HK-2 (cell line): ENCODE measurements around the gene CPNE4.
"Not testable (repeated sequence)": the region's sequence is repeated elsewhere in the genome, so short reads cannot be mapped to it uniquely, and the experiment has no call there.

Experiments used
- DNase-seq: peaks from one replicate; pipeline ENCODE4 v3.0.0-alpha.2; 2018; ENCODE audit not compliant: unreplicated experiment

CPNE4 gene

GRCh38 chr3:132016061-132017041 lies 18.5 kb downstream of the CPNE4 start:
- DNase-seq = no peak

- DNase-seq = no peak
These were observed 20.7 kb downstream of the CPNE4 start for GRCh38 chr3:132014105-132014504.

- no peak for DNase-seq
These were observed 25.6 kb downstream of the CPNE4 start for GRCh38 chr3:132009241-132009640.

- DNase-seq = no peak
These were observed 26.0 kb downstream of the CPNE4 start for GRCh38 chr3:132008837-132009236.

GRCh38 chr3:132007617-132008016 lies 27.2 kb downstream of the CPNE4 start:
- DNase-seq = no peak

GRCh38 chr3:132006605-132007204 lies 28.1 kb downstream of the CPNE4 start:
- DNase-seq = no peak

GRCh38 chr3:132004571-132004970 lies 30.2 kb downstream of the CPNE4 start:
- DNase-seq = no peak

GRCh38 chr3:132003685-132004084 lies 31.1 kb downstream of the CPNE4 start:
- no peak for DNase-seq

GRCh38 chr3:132001999-132002398 lies 32.8 kb downstream of the CPNE4 start:
- no peak for DNase-seq

- DNase-seq = no peak
These were observed 33.8 kb downstream of the CPNE4 start for GRCh38 chr3:132001036-132001435.

- no peak for DNase-seq
These were observed 36.8 kb downstream of the CPNE4 start for GRCh38 chr3:131998027-131998426.

GRCh38 chr3:131995891-131996290 lies 38.9 kb downstream of the CPNE4 start:
- no peak for DNase-seq

GRCh38 chr3:131989318-131989717 lies 45.5 kb downstream of the CPNE4 start:
- DNase-seq = no peak

GRCh38 chr3:131988209-131988608 lies 46.6 kb downstream of the CPNE4 start:
- DNase-seq = no peak

GRCh38 chr3:131983689-131984088 lies 51.1 kb downstream of the CPNE4 start:
- DNase-seq = no peak

- peak; percentile 0 for DNase-seq
These were observed 53.5 kb downstream of the CPNE4 start for GRCh38 chr3:131981323-131981722.

GRCh38 chr3:131976448-131976847 lies 58.4 kb downstream of the CPNE4 start:
- no peak for DNase-seq

- DNase-seq = no peak
These were observed 59.8 kb downstream of the CPNE4 start for GRCh38 chr3:131975047-131975446.

GRCh38 chr3:131973731-131974130 lies 61.1 kb downstream of the CPNE4 start:
- no peak for DNase-seq

- no peak for DNase-seq
These were observed 62.3 kb downstream of the CPNE4 start for GRCh38 chr3:131972550-131972949.

GRCh38 chr3:131972091-131972490 lies 62.7 kb downstream of the CPNE4 start:
- DNase-seq = no peak

GRCh38 chr3:131963442-131963841 lies 71.4 kb downstream of the CPNE4 start:
- DNase-seq = not testable (repeated sequence)

GRCh38 chr3:131962982-131963381 lies 71.8 kb downstream of the CPNE4 start:
- no peak for DNase-seq
